Measurements from ENCODE around the gene ALK. TPM values are rescaled to one million over a fixed set of nuclear protein-coding genes. Genes with fewer than 3 reads are reported as not detected.

ALK gene
- polyA plus RNA-seq, 4 donors: 0.04 to 0.98 TPM; not detected in 2

DNA sequence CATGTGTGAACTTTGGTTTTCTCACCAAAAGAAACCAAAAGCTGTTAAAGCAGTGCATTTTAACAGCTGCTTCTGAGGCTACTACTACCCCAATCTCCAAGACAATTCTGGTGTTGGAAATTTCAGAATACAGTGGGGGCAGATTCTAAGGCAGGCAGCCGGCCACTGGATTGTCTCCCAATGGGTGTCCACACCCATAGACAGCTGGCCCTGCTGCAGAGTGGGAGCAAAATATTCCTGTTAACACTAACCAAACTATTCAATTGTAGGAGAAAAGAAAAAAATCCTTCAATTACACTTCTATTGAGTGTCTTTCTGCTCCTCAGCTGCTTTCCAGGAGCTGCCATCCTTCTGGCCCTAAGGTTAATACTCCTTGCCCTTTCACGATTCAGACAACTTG, 223.7 kb downstream of the ALK start:
- H3K36me3 ChIP-seq (ENCODE audit: control insufficient read depth in 3 of 3, insufficient read depth in 2 of 3, low read depth in 1 of 3, low read length in 3 of 3): no peaks in the 10 kb centered on the region
- FAIRE-seq (no peak), DNase-seq (no peak)
- H3K27ac ChIP-seq (ENCODE audit: low read depth in 1 of 3, low read length in 2 of 3): no peak overlapping the region
- no peaks in the 10 kb centered on the region for H3K4me1 ChIP-seq (ENCODE audit: control insufficient read depth in 3 of 3, insufficient read depth in 2 of 3, low read depth in 1 of 3, low read length in 2 of 3)
- H3K9me3 ChIP-seq (ENCODE audit: control insufficient read depth in 2 of 2, insufficient read depth in 1 of 2, low read depth in 1 of 2, low read length in 1 of 2): no peaks in the 10 kb centered on the region
- H3K27me3 ChIP-seq (ENCODE audit: control insufficient read depth in 3 of 3, insufficient read depth in 3 of 3, low read length in 3 of 3): no peaks in the 10 kb centered on the region
- 64 to 91% (median 76%) methylated on average over 2 of the region's 2 CpGs for WGBS, 3 donors
- no peak overlapping the region for H3K4me3 ChIP-seq (ENCODE audit: low read depth in 1 of 3, low read length in 3 of 3)

DNA sequence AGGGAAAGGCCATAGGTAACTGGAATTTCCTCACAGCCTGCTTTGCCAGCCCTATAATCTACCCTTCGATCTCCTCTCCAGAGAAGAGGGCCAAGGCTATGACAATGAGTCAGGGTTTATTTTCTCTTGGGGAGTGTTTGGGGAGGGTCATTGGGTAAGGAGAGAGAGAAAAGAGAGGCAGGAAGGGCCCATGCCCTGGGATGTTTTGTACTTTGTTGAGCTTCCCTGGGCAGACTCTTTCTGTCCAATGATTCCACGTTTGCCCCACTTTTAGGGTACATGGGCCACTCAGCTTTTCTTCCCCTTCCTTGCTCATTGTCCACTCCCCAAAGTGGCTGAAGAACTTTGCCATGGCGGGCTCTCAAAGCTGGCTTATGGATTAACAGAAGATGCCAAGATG, 224.2 kb downstream of the ALK start:
- DNase-seq: no peak
- no peak overlapping the region for H3K4me3 ChIP-seq (ENCODE audit: low read depth in 1 of 3, low read length in 3 of 3)
- no peaks in the 10 kb centered on the region for H3K36me3 ChIP-seq (ENCODE audit: control insufficient read depth in 3 of 3, insufficient read depth in 2 of 3, low read depth in 1 of 3, low read length in 3 of 3)
- WGBS, 3 donors: 69 to 75% (median 74%) methylated on average over 3 of the region's 3 CpGs
- peaks cover 0 to 3% of the 10 kb centered on the region in 2 donors for H3K9me3 ChIP-seq (ENCODE audit: control insufficient read depth in 2 of 2, insufficient read depth in 1 of 2, low read depth in 1 of 2, low read length in 1 of 2)
- no peaks in the 10 kb centered on the region for H3K4me1 ChIP-seq (ENCODE audit: control insufficient read depth in 3 of 3, insufficient read depth in 2 of 3, low read depth in 1 of 3, low read length in 2 of 3)
- no peak overlapping the region for H3K27ac ChIP-seq (ENCODE audit: low read depth in 1 of 3, low read length in 2 of 3)
- H3K27me3 ChIP-seq (ENCODE audit: control insufficient read depth in 3 of 3, insufficient read depth in 3 of 3, low read length in 3 of 3): no peaks in the 10 kb centered on the region
- no peak for FAIRE-seq

DNA sequence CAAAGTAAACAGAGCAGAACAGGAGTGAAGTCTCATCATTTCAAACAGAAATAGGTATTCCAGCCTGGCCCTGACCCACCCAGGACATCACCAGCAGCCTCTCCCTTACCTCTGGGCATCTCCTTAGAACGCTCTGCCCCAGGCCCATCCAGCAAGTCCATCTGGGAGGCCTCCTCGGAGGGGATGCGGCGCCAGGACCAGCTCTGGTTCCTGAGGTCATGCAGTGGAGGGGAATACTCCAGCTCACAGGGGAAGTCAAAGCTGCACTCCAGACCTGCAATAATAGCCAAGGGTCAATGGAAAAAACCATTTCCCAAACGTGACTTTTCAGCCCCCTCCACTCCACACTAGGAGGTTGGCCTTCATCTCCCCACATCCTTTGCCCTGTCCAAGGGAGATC, 226.6 kb downstream of the ALK start:
- no peak overlapping the region for H3K27ac ChIP-seq (ENCODE audit: low read depth in 1 of 3, low read length in 2 of 3)
- no peak overlapping the region for H3K4me3 ChIP-seq (ENCODE audit: low read depth in 1 of 3, low read length in 3 of 3)
- peaks cover 0 to 4% of the 10 kb centered on the region in 2 donors for H3K9me3 ChIP-seq (ENCODE audit: control insufficient read depth in 2 of 2, insufficient read depth in 1 of 2, low read depth in 1 of 2, low read length in 1 of 2)
- no peaks in the 10 kb centered on the region for H3K27me3 ChIP-seq (ENCODE audit: control insufficient read depth in 3 of 3, insufficient read depth in 3 of 3, low read length in 3 of 3)
- H3K36me3 ChIP-seq (ENCODE audit: control insufficient read depth in 3 of 3, insufficient read depth in 2 of 3, low read depth in 1 of 3, low read length in 3 of 3): no peaks in the 10 kb centered on the region
- FAIRE-seq: no peak
- H3K4me1 ChIP-seq (ENCODE audit: control insufficient read depth in 3 of 3, insufficient read depth in 2 of 3, low read depth in 1 of 3, low read length in 2 of 3): no peaks in the 10 kb centered on the region
- WGBS, 3 donors: 87 to 95% (median 94%) methylated on average over 5 of the region's 5 CpGs
- DNase-seq: no peak

DNA sequence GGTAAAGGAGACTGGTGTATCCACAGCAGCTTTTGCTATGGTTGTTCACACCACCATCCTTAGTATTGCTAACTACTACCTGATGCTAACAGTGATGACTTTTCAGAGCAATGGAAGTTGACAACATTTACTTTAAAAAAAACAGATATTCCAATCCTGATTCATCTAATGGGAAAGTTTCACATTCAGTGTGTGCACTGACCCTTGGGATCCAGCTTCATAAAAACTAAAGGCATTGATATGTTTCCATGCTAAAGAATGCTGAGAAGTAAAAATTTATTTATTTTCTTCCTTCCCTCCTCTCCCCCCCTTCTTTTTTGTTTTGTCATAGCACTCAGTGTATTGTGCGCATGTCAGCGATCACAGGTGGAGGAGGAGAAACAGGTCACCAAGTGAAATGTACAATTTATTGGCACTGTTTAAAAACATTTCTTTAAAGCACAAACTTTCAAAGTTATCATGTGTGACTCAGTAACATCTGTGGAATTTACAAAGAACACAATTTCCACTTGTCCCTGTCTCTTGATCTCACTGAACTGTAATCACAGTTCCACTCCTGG, 229.9 kb downstream of the ALK start:
- WGBS, 3 donors: 90 to 100% (median 95%) methylated on average over 2 of the region's 2 CpGs
- no peak overlapping the region for H3K27ac ChIP-seq (ENCODE audit: low read depth in 1 of 3, low read length in 2 of 3)
- H3K27me3 ChIP-seq (ENCODE audit: control insufficient read depth in 3 of 3, insufficient read depth in 3 of 3, low read length in 3 of 3): no peaks in the 10 kb centered on the region
- no peaks in the 10 kb centered on the region for H3K4me1 ChIP-seq (ENCODE audit: control insufficient read depth in 3 of 3, insufficient read depth in 2 of 3, low read depth in 1 of 3, low read length in 2 of 3)
- FAIRE-seq (no peak), DNase-seq (no peak)
- no peaks in the 10 kb centered on the region for H3K36me3 ChIP-seq (ENCODE audit: control insufficient read depth in 3 of 3, insufficient read depth in 2 of 3, low read depth in 1 of 3, low read length in 3 of 3)
- peaks cover 0 to 4% of the 10 kb centered on the region in 2 donors for H3K9me3 ChIP-seq (ENCODE audit: control insufficient read depth in 2 of 2, insufficient read depth in 1 of 2, low read depth in 1 of 2, low read length in 1 of 2)
- H3K4me3 ChIP-seq (ENCODE audit: low read depth in 1 of 3, low read length in 3 of 3): no peak overlapping the region

DNA sequence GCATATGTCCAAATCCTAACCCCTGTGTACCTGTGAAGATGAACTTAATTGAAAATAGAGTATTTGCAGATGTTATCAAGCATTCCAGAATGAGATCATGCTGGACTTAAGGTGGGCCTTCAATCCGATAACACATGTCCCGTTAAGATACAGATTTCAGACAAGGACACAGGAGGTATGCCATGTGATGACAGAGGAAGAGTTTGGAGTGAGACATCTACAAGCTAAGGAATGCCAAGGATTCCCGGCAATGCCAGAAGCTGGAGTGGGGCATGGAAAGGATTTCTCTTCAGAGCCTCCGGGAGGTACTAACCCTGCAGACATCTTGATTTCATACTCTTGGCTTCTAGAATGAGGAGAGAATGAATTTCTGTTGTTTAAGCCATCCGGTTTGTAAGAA, 231.7 kb downstream of the ALK start:
- H3K27ac ChIP-seq (ENCODE audit: low read depth in 1 of 3, low read length in 2 of 3): no peak overlapping the region
- FAIRE-seq (no peak), DNase-seq (no peak)
- peaks cover 0 to 4% of the 10 kb centered on the region in 2 donors for H3K9me3 ChIP-seq (ENCODE audit: control insufficient read depth in 2 of 2, insufficient read depth in 1 of 2, low read depth in 1 of 2, low read length in 1 of 2)
- no peak overlapping the region for H3K4me3 ChIP-seq (ENCODE audit: low read depth in 1 of 3, low read length in 3 of 3)
- no peaks in the 10 kb centered on the region for H3K27me3 ChIP-seq (ENCODE audit: control insufficient read depth in 3 of 3, insufficient read depth in 3 of 3, low read length in 3 of 3)
- 87 to 92% (median 88%) methylated on average over 5 of the region's 5 CpGs for WGBS, 3 donors
- H3K36me3 ChIP-seq (ENCODE audit: control insufficient read depth in 3 of 3, insufficient read depth in 2 of 3, low read depth in 1 of 3, low read length in 3 of 3): no peaks in the 10 kb centered on the region
- no peaks in the 10 kb centered on the region for H3K4me1 ChIP-seq (ENCODE audit: control insufficient read depth in 3 of 3, insufficient read depth in 2 of 3, low read depth in 1 of 3, low read length in 2 of 3)

DNA sequence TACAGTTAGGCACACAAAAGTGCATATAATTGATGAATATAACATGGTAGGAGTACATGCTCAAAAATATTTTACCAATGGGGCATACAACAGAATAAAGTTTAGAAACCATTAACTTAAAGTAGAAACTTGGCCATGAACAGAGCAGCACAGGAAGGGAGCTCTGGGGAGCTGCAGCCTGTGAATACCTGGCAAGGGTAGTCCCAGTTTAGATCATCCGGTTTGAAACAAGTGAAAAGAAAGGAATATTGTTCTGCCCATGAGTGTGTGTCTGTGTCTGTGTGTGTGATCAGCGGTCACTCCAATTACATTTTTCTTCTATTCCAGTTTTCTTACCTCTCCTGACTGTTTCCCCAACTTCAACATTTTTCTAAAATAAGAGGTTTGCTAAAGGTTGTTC, 233.0 kb downstream of the ALK start:
- no peak overlapping the region for H3K27ac ChIP-seq (ENCODE audit: low read depth in 1 of 3, low read length in 2 of 3)
- H3K4me1 ChIP-seq (ENCODE audit: control insufficient read depth in 3 of 3, insufficient read depth in 2 of 3, low read depth in 1 of 3, low read length in 2 of 3): no peaks in the 10 kb centered on the region
- no peak overlapping the region for H3K4me3 ChIP-seq (ENCODE audit: low read depth in 1 of 3, low read length in 3 of 3)
- no peaks in the 10 kb centered on the region for H3K36me3 ChIP-seq (ENCODE audit: control insufficient read depth in 3 of 3, insufficient read depth in 2 of 3, low read depth in 1 of 3, low read length in 3 of 3)
- WGBS, 3 donors: 82 to 85% (median 82%) methylated on average over 2 of the region's 2 CpGs
- no peak for DNase-seq
- FAIRE-seq: no peak
- H3K9me3 ChIP-seq (ENCODE audit: control insufficient read depth in 2 of 2, insufficient read depth in 1 of 2, low read depth in 1 of 2, low read length in 1 of 2): peaks cover 0 to 4% of the 10 kb centered on the region in 2 donors
- H3K27me3 ChIP-seq (ENCODE audit: control insufficient read depth in 3 of 3, insufficient read depth in 3 of 3, low read length in 3 of 3): no peaks in the 10 kb centered on the region

DNA sequence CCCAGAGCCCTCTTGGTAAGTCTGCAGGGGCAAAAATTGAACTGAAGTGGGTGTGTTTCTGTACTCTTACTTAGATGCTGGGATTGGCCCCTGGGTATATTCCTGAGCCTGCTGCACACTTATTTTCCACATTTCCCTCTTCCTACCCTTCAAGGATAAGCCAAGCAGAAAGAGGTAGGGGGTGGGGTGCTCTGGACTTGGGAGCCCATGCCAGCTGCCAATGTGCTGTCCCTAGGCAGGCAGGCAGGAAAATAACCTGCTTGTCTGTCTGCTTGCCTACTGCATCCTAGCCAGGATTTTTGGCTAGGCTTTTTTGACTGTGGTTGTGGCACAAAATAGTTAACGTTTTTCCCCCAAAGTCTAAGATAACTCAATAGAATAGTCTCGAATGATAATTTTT, 234.3 kb downstream of the ALK start:
- WGBS, 3 donors: 82 to 88% (median 88%) methylated on average over 2 of the region's 2 CpGs
- no peak for FAIRE-seq

DNA sequence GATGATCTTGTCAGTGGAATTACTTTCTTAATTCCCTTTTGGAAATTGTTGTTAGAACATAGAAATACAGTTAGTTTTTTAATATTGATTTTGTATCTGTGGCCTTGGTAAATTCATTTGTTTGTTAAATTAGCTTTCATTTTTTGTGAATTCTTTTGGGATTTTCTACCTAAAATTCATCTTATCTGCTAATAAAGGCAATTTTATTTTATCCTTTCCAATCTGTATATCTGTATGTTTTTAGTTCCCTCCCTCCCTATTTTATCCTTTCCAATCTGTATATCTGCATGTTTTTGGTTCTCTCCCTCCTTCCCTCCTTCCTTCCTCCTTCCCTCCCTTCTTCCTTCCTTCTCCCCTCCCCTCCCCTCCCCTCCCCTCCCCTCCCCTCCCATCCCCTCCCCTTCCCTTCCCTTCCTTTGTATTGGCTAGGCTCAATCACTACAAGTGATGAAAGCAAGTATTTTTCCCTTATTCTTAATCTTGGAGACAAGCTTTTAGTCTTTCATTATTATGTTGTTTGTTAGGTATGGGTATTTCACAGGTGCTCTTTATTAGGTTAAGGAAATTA, 244.4 kb downstream of the ALK start:
- no peak overlapping the region for H3K4me3 ChIP-seq (ENCODE audit: low read depth in 1 of 3, low read length in 3 of 3)
- no peak for DNase-seq
- no peaks in the 10 kb centered on the region for H3K36me3 ChIP-seq (ENCODE audit: control insufficient read depth in 3 of 3, insufficient read depth in 2 of 3, low read depth in 1 of 3, low read length in 3 of 3)
- no peaks in the 10 kb centered on the region for H3K27me3 ChIP-seq (ENCODE audit: control insufficient read depth in 3 of 3, insufficient read depth in 3 of 3, low read length in 3 of 3)
- no peak for FAIRE-seq
- no peak overlapping the region for H3K27ac ChIP-seq (ENCODE audit: low read depth in 1 of 3, low read length in 2 of 3)
- no peaks in the 10 kb centered on the region for H3K4me1 ChIP-seq (ENCODE audit: control insufficient read depth in 3 of 3, insufficient read depth in 2 of 3, low read depth in 1 of 3, low read length in 2 of 3)
- H3K9me3 ChIP-seq (ENCODE audit: control insufficient read depth in 2 of 2, insufficient read depth in 1 of 2, low read depth in 1 of 2, low read length in 1 of 2): no peaks in the 10 kb centered on the region

More for the DNA sequence above, 234.3 kb downstream of the ALK start:
- H3K9me3 ChIP-seq (ENCODE audit: control insufficient read depth in 2 of 2, insufficient read depth in 1 of 2, low read depth in 1 of 2, low read length in 1 of 2): peaks cover 0 to under 1% of the 10 kb centered on the region in 2 donors
- no peak overlapping the region for H3K4me3 ChIP-seq (ENCODE audit: low read depth in 1 of 3, low read length in 3 of 3)
- no peak overlapping the region for H3K27ac ChIP-seq (ENCODE audit: low read depth in 1 of 3, low read length in 2 of 3)
- no peak for DNase-seq
- H3K4me1 ChIP-seq (ENCODE audit: control insufficient read depth in 3 of 3, insufficient read depth in 2 of 3, low read depth in 1 of 3, low read length in 2 of 3): no peaks in the 10 kb centered on the region
- no peaks in the 10 kb centered on the region for H3K36me3 ChIP-seq (ENCODE audit: control insufficient read depth in 3 of 3, insufficient read depth in 2 of 3, low read depth in 1 of 3, low read length in 3 of 3)
- no peaks in the 10 kb centered on the region for H3K27me3 ChIP-seq (ENCODE audit: control insufficient read depth in 3 of 3, insufficient read depth in 3 of 3, low read length in 3 of 3)

DNA sequence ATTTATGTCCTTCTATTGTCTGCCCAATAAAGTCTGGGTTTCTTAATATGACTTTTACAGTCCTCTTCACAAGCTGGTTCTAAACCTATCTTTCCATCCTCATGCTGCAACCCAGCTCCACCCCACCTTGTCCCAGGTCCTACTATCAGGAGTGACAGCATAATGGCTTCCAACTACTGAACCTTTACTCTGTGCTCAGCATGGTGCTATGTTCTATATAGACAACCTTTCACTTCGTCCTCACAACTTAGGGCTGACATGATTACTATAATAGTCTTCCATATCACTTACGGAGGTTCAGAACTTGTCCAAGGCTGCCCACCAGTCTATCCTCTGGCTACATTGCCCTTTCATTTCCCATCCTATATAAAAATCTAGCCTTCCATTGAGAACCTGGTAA, 256.8 kb downstream of the ALK start:
- Histone ChIP-seq H3K9me3 (ENCODE audit: control insufficient read depth in 2 of 2, insufficient read depth in 1 of 2, low read depth in 1 of 2, low read length in 1 of 2) (no peaks in the 10 kb centered on the region), H3K27me3 (ENCODE audit: control insufficient read depth in 3 of 3, insufficient read depth in 3 of 3, low read length in 3 of 3) (no peaks in the 10 kb centered on the region), H3K4me1 (ENCODE audit: control insufficient read depth in 3 of 3, insufficient read depth in 2 of 3, low read depth in 1 of 3, low read length in 2 of 3) (no peaks in the 10 kb centered on the region), H3K36me3 (ENCODE audit: control insufficient read depth in 3 of 3, insufficient read depth in 2 of 3, low read depth in 1 of 3, low read length in 3 of 3) (no peaks in the 10 kb centered on the region), H3K4me3 (ENCODE audit: low read depth in 1 of 3, low read length in 3 of 3) (no peak overlapping the region), H3K27ac (ENCODE audit: low read depth in 1 of 3, low read length in 2 of 3) (no peak overlapping the region)
- WGBS, 3 donors: 53 to 79% (median 78%) methylated on average over 2 of the region's 2 CpGs
- no peak for DNase-seq
- FAIRE-seq: no peak
